HepG2 (cell line): ENCODE data around the gene MCOLN1. TPM values are rescaled to one million over a fixed set of nuclear protein-coding genes. Genes with fewer than 3 reads are reported as not detected.

ENCODE experiments used
- ISL2 ChIP-seq: sonication (generic); formaldehyde crosslinking; IDR thresholded peaks from 2 replicates; pipeline ENCODE4 v1.5.0; 2020; ENCODE audit warnings: missing genetic modification reagents
- NFE2L2 ChIP-seq: fragments of 150-350 bp; IDR thresholded peaks from 2 replicates; pipeline ENCODE4 v1.6.1; 2014; ENCODE audit warnings: low read length
- NR2F6 ChIP-seq, 2 experiments: IDR thresholded peaks; 2 replicates each; pipeline ENCODE4 v1.6.1; 2016; ENCODE audit warnings: antibody characterized with exemption in 1 of 2, mild to moderate bottlenecking in 1 of 2
- REL ChIP-seq: sonication (generic); formaldehyde crosslinking; conservative IDR thresholded peaks from 2 replicates; pipeline ENCODE4 v1.8.0; 2022; ENCODE audit warnings: mild to moderate bottlenecking, missing genetic modification reagents, moderate library complexity
- RFX3 ChIP-seq: IDR thresholded peaks from 2 replicates; pipeline ENCODE4 v1.6.1; 2016; ENCODE audit warnings: missing biosample characterization, missing genetic modification reagents
- SALL1 ChIP-seq: sonication (generic); formaldehyde crosslinking; IDR thresholded peaks from 2 replicates; pipeline ENCODE4 v1.8.0; 2022; ENCODE audit warnings: mild to moderate bottlenecking, missing genetic modification reagents
- TOPORS ChIP-seq: sonication (generic); formaldehyde crosslinking; IDR thresholded peaks from 2 replicates; pipeline ENCODE4 v1.8.0; 2023; ENCODE audit warnings: mild to moderate bottlenecking, missing genetic modification reagents
- YEATS2 ChIP-seq: sonication (generic); formaldehyde crosslinking; IDR thresholded peaks from 2 replicates; pipeline ENCODE4 v1.4.0; 2020; ENCODE audit warnings: missing genetic modification reagents, borderline replicate concordance
- ZBTB3 ChIP-seq: sonication (generic); formaldehyde crosslinking; IDR thresholded peaks from 2 replicates; pipeline ENCODE4 v1.4.0; 2020; ENCODE audit warnings: low read depth, mild to moderate bottlenecking, moderate library complexity, missing genetic modification reagents, borderline replicate concordance
- ZNF121 ChIP-seq: sonication (generic); formaldehyde crosslinking; IDR thresholded peaks from 2 replicates; pipeline ENCODE4 v1.5.0; 2020; ENCODE audit warnings: mild to moderate bottlenecking, missing genetic modification reagents
- ZNF124 ChIP-seq: sonication (generic); formaldehyde crosslinking; IDR thresholded peaks from 2 replicates; pipeline ENCODE4 v1.4.0; 2020; ENCODE audit warnings: missing genetic modification reagents
- ZNF350 ChIP-seq: sonication (generic); formaldehyde crosslinking; IDR thresholded peaks from 2 replicates; pipeline ENCODE4 v1.4.0; 2020; ENCODE audit warnings: mild to moderate bottlenecking, low read depth, missing genetic modification reagents, borderline replicate concordance
- ZNF468 ChIP-seq: sonication (generic); formaldehyde crosslinking; IDR thresholded peaks from 2 replicates; pipeline ENCODE4 v1.8.0; 2022; ENCODE audit warnings: mild to moderate bottlenecking, moderate library complexity, missing genetic modification reagents
- ZNF484 ChIP-seq: sonication (generic); formaldehyde crosslinking; IDR thresholded peaks from 2 replicates; pipeline ENCODE4 v1.5.1; 2020; ENCODE audit warnings: mild to moderate bottlenecking, low read depth, missing genetic modification reagents, borderline replicate concordance
- ZNF572 ChIP-seq: sonication (generic); formaldehyde crosslinking; IDR thresholded peaks from 2 replicates; pipeline ENCODE4 v1.5.1; 2020; ENCODE audit warnings: mild to moderate bottlenecking, missing genetic modification reagents
- ZNF605 ChIP-seq: sonication (generic); formaldehyde crosslinking; IDR thresholded peaks from 2 replicates; pipeline ENCODE4 v1.8.0; 2022; ENCODE audit warnings: mild to moderate bottlenecking, missing genetic modification reagents
- ZNF672 ChIP-seq: sonication (generic); formaldehyde crosslinking; IDR thresholded peaks from 2 replicates; pipeline ENCODE4 v1.8.1; 2022; ENCODE audit warnings: missing genetic modification reagents
- polyA plus RNA-seq, 8 experiments: library from polyadenylated mRNA; depleted of rRNA in 3 of 8; stranded (reverse) in 7 of 8; unstranded in 1 of 8; fragments of >200 nt; fragmentation: Illumina TruSeq in 4 of 8; extraction: Trizol in 4 of 8; gene quantifications; 2 replicates each; pipeline versions ENCODE4 v1.2.1 to v1.2.3, GENCODE V29; 2011 to 2016; ENCODE audit warnings: low read depth in 4 of 8, missing spikeins in 1 of 8, mixed read lengths in 1 of 8; ENCODE audit not compliant: insufficient read depth in 1 of 8
- total RNA-seq, 5 experiments: library from RNA; depleted of rRNA; stranded (reverse); fragments of >200 nt; fragmentation: Illumina TruSeq; extraction: Trizol; gene quantifications; 2 replicates each; pipeline ENCODE4 v1.2.3, GENCODE V29; 2016; ENCODE audit warnings: low read depth in 1 of 5
- TF ChIP-seq, protein P1 (sequence below): IDR thresholded peaks from 2 replicates; pipeline ENCODE4 v1.4.0; 2020; ENCODE audit warnings: mild to moderate bottlenecking, missing genetic modification reagents
- TF ChIP-seq, protein P2 (sequence below): sonication (generic); formaldehyde crosslinking; IDR thresholded peaks from 2 replicates; pipeline ENCODE4 v1.4.0; 2020; ENCODE audit warnings: missing genetic modification reagents
- TF ChIP-seq, protein P3 (sequence below): sonication (generic); formaldehyde crosslinking; IDR thresholded peaks from 2 replicates; pipeline ENCODE4 v1.4.0; 2020; ENCODE audit warnings: missing genetic modification reagents

The MCOLN1 gene
- total and polyA plus RNA-seq, 2 of the 13 experiments (the other 11 are each of a cell fraction or from before 2014, with no cell fraction given), result 3.4 to 15.7 TPM

GRCh38 chr19:7562646-7563393 is 40.4 kb downstream of the MCOLN1 start (continued):
- TF ChIP-seq ISL2 (peak; percentile 84), ZNF350 (no peak), RFX3 (peak; percentile 67), ZNF468 (CRISPR knock-in tag) (0 out of 2 replicates have a peak, but pooled peaks have one; percentile 67), SALL1 (CRISPR knock-in tag) (peak; percentile 98), ZNF124 (CRISPR knock-in tag) (peak; percentile 99), ZNF484 (peak; percentile 96; the same call in 1 of the 2 replicates), ZNF121 (CRISPR knock-in tag) (no peak), NFE2L2 (no peak), NR2F6 (IDR thresholded peaks at IDR 0.05) (no peak), NR2F6 (CRISPR knock-in tag; IDR thresholded peaks at IDR 0.05) (peak; percentile 61; the same call in 1 of the 2 replicates), ZNF672 (CRISPR knock-in tag) (no peak), YEATS2 (CRISPR knock-in tag) (peak; percentile 85; the same call in 1 of the 2 replicates), ZNF572 (CRISPR knock-in tag) (no peak), ZBTB3 (CRISPR knock-in tag) (peak; percentile 84; the same call in 1 of the 2 replicates), REL (CRISPR knock-in tag) (peak; percentile 89; the same call in 1 of the 2 replicates), ZNF605 (CRISPR knock-in tag) (peak; percentile 98), TOPORS (CRISPR knock-in tag) (peak; percentile 81)
- TF ChIP-seq, protein P1, sequence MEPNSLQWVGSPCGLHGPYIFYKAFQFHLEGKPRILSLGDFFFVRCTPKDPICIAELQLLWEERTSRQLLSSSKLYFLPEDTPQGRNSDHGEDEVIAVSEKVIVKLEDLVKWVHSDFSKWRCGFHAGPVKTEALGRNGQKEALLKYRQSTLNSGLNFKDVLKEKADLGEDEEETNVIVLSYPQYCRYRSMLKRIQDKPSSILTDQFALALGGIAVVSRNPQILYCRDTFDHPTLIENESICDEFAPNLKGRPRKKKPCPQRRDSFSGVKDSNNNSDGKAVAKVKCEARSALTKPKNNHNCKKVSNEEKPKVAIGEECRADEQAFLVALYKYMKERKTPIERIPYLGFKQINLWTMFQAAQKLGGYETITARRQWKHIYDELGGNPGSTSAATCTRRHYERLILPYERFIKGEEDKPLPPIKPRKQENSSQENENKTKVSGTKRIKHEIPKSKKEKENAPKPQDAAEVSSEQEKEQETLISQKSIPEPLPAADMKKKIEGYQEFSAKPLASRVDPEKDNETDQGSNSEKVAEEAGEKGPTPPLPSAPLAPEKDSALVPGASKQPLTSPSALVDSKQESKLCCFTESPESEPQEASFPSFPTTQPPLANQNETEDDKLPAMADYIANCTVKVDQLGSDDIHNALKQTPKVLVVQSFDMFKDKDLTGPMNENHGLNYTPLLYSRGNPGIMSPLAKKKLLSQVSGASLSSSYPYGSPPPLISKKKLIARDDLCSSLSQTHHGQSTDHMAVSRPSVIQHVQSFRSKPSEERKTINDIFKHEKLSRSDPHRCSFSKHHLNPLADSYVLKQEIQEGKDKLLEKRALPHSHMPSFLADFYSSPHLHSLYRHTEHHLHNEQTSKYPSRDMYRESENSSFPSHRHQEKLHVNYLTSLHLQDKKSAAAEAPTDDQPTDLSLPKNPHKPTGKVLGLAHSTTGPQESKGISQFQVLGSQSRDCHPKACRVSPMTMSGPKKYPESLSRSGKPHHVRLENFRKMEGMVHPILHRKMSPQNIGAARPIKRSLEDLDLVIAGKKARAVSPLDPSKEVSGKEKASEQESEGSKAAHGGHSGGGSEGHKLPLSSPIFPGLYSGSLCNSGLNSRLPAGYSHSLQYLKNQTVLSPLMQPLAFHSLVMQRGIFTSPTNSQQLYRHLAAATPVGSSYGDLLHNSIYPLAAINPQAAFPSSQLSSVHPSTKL (CRISPR knock-in tag), result peak; percentile 86
- TF ChIP-seq, protein P2, sequence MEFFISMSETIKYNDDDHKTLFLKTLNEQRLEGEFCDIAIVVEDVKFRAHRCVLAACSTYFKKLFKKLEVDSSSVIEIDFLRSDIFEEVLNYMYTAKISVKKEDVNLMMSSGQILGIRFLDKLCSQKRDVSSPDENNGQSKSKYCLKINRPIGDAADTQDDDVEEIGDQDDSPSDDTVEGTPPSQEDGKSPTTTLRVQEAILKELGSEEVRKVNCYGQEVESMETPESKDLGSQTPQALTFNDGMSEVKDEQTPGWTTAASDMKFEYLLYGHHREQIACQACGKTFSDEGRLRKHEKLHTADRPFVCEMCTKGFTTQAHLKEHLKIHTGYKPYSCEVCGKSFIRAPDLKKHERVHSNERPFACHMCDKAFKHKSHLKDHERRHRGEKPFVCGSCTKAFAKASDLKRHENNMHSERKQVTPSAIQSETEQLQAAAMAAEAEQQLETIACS, result peak; percentile 60
- TF ChIP-seq, protein P3, sequence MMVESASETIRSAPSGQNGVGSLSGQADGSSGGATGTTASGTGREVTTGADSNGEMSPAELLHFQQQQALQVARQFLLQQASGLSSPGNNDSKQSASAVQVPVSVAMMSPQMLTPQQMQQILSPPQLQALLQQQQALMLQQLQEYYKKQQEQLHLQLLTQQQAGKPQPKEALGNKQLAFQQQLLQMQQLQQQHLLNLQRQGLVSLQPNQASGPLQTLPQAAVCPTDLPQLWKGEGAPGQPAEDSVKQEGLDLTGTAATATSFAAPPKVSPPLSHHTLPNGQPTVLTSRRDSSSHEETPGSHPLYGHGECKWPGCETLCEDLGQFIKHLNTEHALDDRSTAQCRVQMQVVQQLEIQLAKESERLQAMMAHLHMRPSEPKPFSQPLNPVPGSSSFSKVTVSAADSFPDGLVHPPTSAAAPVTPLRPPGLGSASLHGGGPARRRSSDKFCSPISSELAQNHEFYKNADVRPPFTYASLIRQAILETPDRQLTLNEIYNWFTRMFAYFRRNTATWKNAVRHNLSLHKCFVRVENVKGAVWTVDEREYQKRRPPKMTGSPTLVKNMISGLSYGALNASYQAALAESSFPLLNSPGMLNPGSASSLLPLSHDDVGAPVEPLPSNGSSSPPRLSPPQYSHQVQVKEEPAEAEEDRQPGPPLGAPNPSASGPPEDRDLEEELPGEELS (CRISPR knock-in tag), result peak; percentile 72
